Activated T-helper 9 cell treated with anti-CD3 and anti-CD28 coated beads, Interleukin-2, amount 50 U/mL, for 16 hours (primary cell): ENCODE results near the gene PRELID2.

Source experiments
- DNase-seq: peaks from one replicate; pipeline ENCODE4 v3.0.0-alpha.2; 2020; ENCODE audit warnings: low read depth

Gene PRELID2

DNA sequence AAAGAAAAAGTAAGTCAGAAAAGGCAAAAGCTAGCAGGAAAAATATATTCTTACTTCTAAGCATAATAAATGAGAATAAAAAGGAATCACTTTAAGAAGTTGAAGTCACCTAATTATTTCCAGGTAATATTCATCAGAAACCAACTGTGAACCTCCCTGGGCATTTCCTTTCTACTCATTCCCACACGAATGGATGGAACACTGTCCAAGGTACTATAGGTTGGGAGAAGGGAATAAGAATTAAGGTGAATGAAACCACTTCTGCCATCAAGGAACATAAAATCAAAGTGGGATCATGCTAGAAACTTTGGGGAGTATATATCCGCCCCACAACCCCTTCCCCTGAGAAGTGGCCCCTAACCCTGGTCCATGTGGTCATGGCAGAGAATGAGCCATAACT is 41.6 kb downstream of the PRELID2 start:
- DNase-seq, result no peak

DNA sequence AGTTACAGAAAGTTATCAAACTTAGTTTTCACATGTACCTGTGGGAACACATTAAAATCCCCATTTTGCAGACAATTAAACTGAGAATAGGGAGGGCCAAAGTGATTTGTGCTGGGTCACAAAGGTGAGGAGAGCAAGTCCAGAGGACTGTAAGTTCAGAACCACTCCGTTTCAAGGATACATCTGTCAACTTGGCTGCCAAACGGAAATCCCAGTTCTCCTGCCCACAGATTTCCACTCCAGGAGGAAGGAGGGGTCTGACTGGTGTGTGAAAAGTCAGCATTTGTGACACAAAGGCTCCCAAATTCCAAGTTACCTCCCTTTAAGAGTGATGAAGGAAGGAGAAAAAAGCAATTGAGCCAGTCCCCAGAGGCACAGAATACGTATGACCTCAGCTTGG is 42.3 kb downstream of the PRELID2 start:
- DNase-seq, result no peak

DNA sequence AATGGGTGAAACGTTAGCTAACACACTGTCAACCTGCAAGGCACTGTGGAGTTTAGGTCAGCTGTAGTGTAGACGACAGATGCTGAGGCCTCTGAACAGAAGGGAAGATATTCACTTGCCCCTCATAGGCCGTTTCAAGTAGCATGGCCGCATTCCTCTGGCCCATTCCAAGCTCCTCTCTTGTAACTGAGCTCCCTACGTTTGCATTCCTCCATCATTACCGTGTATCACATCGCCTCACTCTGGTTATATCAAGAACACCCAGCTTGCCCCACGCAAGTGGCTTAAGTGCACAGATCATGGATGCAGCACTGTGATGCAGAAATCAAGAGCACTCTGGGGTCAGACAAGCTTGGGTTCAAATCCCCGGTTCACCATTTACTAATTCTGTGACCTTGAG is 43.3 kb downstream of the PRELID2 start:
- DNase-seq, result no peak

DNA sequence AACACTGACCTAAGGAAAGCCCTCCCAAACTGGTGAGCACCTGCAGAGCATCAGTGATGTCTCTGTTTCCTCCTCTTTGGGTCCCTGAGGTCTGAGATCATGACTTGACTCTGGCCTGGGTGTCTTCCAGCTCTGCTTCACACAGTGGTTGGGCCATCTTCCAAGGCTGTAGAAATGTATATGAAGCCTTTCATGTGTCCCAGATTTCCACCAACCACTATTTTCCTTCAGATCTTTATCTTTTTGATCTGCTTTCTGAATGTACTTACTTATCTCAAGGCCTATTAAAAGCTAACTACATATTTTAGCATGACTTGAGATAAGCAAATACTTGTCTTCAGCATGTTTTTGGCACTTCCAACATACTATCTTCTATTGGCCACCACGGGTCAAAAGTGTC is 47.1 kb downstream of the PRELID2 start:
- no peak for DNase-seq

- DNase-seq, result no peak
Observed at GRCh38 chr5:145787507-145787906, 47.6 kb downstream of the PRELID2 start.

GRCh38 chr5:145787001-145787400 is 48.1 kb downstream of the PRELID2 start:
- DNase-seq, result no peak

DNA sequence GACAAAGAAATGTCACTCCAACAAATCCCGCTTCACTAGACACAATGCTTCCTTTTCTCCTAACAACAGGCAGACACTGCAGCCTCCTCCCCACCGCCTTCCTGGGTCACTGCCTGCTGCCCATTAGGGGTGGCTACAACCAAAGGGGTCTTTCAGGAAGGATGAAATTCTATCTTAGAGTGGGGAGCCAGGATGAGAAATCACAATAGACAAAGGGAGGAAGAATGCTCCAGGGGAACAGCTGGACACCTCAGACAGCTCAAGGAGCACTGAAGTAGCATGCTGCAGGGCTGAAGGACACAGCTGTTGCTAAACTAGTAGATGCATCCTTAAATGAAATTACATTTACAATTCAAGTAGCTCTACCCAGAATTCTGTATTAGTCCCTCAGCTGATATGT is 54.2 kb downstream of the PRELID2 start:
- DNase-seq, result no peak

- DNase-seq, result no peak
Observed at GRCh38 chr5:145778144-145778900, 56.8 kb downstream of the PRELID2 start.

DNA sequence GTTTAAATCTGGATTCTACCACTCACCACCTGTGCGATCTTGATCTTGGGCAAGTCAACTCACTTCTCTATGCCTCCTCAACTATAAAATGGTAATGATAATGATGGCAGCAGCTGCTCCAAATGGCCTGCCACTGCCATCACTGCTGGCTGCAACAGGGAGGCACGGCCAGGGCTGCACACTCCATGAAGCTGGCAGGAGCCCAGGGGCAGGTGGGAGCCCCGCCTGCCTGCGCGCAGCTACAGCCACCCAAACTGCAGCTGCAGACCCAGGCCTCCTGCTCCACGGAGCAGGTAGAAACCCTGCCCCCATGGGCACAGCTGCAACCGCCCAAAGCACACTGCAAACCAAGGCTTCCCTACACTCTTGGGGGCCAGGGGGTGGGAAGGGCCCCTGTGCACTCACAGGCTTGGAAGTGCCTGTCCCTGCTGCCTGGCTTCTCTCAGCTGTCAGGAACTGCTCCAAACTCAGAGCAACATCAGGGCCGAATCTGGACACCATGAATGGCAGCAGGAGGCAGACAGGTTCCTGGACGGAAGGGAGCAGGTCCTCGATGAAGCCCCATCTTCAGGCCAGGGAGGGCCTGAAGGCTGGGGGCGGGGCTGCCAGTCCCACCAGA is 57.6 kb downstream of the PRELID2 start:
- DNase-seq, result no peak

DNA sequence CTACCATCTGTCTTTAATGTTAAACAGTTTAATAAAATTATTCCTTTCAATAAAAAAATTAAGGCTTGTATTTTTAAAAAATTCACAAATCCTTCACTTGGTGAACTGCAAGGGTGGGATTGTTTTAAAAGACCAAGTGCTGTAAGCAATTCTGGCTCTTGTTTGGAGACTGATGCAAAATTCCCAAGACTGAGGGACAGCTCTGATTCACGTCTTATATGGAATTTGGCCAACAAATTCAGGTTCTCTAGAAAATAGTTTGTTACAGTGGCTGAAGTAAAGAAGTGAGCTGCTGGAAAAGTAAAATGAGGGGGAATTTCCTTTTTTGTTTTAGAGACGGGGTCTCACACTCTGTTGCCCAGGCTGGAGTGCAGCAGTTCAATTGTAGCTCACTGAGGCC is 58.3 kb downstream of the PRELID2 start:
- no peak for DNase-seq

DNA sequence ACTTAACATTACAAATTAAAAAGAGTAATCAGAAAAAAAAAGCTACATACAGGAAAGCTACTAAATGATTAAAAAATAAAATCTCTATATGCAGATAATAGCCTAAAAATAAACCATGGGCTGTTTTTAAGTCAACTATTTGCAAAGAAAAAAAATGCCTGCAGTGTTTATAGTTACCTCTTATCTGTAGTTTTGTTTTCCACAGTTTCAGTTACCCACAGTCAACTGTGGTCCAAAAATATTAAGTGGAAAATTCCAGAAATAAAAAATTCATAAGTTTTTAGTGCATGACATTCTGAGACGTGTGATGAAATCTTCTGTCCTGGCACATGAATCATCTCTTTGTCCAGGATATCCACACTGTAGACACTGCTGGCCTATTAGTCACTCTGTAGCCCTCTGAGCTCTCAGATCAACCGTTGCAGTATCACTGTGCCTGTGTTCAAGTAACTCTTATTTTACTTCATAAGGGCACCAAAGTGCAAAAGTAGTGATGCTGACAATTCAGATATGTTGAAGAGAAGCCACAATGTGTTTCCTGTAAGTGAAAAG is 59.2 kb downstream of the PRELID2 start:
- DNase-seq, result no peak

DNA sequence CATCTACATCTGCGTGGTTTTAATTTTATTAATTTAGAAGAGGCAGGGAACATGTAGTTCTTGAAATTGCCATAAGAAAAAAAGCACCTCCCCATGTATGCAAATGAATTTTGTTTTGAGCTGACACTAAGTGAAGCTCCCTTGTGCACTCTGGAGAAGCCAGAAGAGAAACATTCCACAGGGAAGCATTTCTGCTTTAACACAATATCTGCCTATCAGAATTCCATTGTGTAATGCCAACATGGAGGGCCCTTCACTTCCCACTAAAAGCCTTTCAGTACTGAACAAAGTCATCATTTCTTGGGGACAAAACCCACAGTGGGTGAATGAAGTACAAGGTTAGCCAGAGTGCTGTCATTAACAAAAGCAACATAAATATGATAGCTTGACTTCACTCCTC is 59.7 kb downstream of the PRELID2 start:
- DNase-seq, result no peak

- DNase-seq, result no peak
Observed at GRCh38 chr5:145774442-145774841, 60.7 kb downstream of the PRELID2 start.

GRCh38 chr5:145772466-145772865 is 62.7 kb downstream of the PRELID2 start:
- no peak for DNase-seq

GRCh38 chr5:145768863-145769262 is 66.3 kb downstream of the PRELID2 start:
- DNase-seq, result no peak

DNA sequence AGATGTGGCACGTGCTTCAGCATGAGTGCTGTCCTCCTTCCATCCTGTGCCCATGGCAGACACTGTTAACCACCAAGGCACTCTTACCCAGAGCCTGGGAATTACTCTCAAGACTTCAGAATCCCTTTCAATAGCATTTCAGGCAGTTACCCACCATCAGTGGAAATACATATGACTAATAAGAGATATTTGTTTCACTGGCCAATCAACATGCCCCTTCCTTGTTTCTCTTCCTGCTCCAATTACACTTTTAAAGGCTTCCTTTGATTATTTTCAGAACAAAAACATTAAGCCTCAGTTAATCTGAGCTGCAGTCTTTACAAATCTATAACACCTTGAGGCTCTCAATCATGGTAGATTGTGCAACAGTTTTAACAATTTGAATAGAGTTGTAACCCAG is 70.8 kb downstream of the PRELID2 start:
- no peak for DNase-seq

- DNase-seq, result no peak
Observed at GRCh38 chr5:145762833-145763232, 72.3 kb downstream of the PRELID2 start.

DNA sequence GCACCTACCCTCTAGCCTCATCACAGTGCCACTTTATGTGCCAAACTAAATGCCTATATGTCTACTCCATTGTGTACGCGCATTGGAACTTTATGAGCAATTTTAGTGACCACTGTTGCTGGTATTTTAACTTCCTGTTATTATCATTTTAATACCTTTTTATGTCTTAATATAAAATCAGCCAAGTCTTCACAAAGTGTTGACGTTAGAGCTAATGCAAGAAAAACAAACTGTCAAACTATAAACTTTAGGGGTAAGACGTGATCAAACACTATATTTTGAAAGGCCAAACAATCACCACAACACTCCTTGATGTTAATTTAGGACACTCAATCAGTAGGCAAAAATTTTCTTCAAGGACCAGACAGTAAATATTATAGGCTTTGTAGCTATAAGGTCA is 73.9 kb downstream of the PRELID2 start:
- DNase-seq, result no peak

DNA sequence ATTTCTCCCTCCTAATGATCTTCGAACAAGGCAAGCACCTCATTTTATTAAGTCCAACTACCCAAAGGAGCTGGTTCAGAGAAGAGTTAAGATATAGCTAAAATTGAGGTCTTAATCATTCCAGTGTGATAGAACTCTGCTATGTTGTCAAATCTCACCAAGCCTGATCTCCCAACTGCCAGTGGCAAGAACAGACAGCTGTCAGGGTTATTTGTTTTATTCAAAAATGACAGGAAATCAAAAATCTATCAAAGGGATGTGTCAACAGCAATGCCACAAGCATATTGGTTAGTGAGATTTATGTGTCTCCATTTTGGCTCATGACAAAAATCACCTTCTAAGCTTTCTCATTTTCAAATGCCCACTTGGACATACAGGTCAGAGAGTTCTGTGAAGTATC is 74.5 kb downstream of the PRELID2 start:
- no peak for DNase-seq

DNA sequence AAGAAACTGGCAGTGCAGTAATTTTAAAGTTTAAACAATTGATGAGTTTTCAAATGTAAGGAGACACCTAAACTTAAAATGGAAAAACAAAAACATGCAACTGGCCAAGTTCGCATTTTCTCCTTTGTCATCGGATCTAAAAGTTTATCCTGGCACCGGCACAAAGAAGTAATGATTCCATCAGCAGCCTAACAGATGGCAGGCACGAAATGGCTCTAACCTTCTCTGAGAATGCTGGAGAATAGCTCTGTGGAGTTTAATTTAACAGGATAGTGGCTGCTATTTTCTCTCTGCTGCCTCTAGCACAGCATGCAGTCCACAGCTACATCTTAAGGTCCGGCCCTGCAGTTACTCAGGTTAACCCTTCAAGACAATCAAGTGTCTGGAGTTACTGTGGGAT is 82.2 kb downstream of the PRELID2 start:
- DNase-seq, result no peak

- no peak for DNase-seq
Observed at GRCh38 chr5:145752534-145752933, 82.6 kb downstream of the PRELID2 start.

DNA sequence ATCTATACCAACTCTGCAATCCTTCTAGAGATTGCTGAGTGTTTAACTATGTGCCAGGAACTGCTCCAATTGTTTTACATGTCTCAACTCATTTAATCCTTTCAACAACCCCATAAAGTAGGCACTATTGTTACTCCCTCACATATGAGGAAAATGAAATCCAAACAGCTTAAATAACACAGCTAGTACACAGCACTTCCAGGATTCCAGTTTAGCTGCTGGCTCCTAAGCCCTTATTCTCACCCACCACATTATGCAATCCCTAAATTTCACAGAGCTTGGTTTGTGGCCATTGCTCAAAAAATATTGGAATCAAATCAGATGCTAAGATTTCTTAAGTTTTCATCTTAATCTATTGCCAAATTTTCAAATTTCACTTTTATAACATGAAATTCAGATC is 84.9 kb downstream of the PRELID2 start:
- DNase-seq, result no peak

DNA sequence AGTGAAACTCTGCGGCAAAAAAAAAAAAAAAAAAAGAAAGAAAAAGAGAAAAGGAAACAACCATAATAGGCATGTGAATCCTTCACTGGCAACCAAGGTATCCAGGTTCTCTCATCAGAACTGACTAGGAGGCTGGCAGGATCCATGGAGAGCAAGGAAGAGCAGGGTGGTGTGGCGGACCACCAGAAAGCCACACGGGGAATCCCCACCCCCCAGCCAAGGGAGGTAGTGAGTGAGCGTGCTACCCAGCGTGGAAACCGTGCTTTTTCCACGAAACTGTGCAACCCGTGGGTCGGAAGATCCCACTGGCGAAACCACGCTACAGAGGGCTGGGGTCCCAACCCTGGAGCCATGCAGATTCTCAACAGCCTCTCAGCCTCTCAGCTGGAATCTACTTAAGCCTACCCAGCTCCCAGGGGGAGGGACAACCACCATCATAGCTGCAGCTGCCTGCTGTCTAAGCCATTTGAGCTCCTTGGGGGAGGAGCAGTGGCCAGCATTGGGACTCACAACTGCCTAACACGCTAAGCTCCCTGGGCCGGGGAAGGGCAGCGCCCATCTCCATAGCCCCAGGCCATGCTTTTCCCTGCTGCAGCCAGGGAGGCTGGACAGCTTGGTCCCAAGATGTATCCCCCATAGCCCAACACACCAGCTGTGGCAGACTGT is 91.6 kb downstream of the PRELID2 start:
- no peak for DNase-seq
